H9 (cell line): ENCODE data around the gene CPM. TPM values are rescaled to one million over a fixed set of nuclear protein-coding genes. Genes with fewer than 3 reads are reported as not detected.
A peak's percentile ranks its signal among the peaks of the same experiment; 100 is the strongest.

Experiments
- DNase-seq: peaks from one replicate; pipeline ENCODE4 v3.0.0-alpha.2; 2017
- H2AFZ ChIP-seq: one replicate; pipeline ENCODE4 v1.6.1; 2013; ENCODE audit warnings: mild to moderate bottlenecking, low read length, control low read depth, moderate library complexity
- H2AK5ac ChIP-seq: 2 replicates; pipeline ENCODE4 v1.6.1; 2013; ENCODE audit warnings: low read length, control low read depth, mixed read lengths; ENCODE audit not compliant: insufficient read length
- H2BK120ac ChIP-seq: one replicate; pipeline ENCODE4 v1.6.1; 2013; ENCODE audit warnings: low read depth, mild to moderate bottlenecking, low read length, control low read depth, inconsistent platforms; ENCODE audit not compliant: poor library complexity, severe bottlenecking
- H2BK12ac ChIP-seq: 2 replicates; pipeline ENCODE4 v1.6.1; 2013; ENCODE audit warnings: low read length, control low read depth, mixed read lengths, low read depth; ENCODE audit not compliant: insufficient read length
- H2BK15ac ChIP-seq: 2 replicates; pipeline ENCODE4 v1.6.1; 2013; ENCODE audit warnings: low read depth, low read length, control low read depth
- H2BK20ac ChIP-seq: one replicate; pipeline ENCODE4 v1.6.1; 2013; ENCODE audit warnings: low read depth, mild to moderate bottlenecking, low read length, control low read depth, inconsistent platforms; ENCODE audit not compliant: poor library complexity, severe bottlenecking
- H2BK5ac ChIP-seq: 2 replicates; pipeline ENCODE4 v1.6.1; 2013; ENCODE audit warnings: low read length, control low read depth, mixed read lengths; ENCODE audit not compliant: insufficient read length
- H3K14ac ChIP-seq: 2 replicates; pipeline ENCODE4 v1.6.1; 2013; ENCODE audit warnings: low read length, control low read depth; ENCODE audit not compliant: insufficient read depth
- H3K18ac ChIP-seq: 2 replicates; pipeline ENCODE4 v1.6.1; 2013; ENCODE audit warnings: low read depth, mild to moderate bottlenecking, mixed read lengths, low read length, control low read depth; ENCODE audit not compliant: insufficient read length
- H3K23ac ChIP-seq: 2 replicates; pipeline ENCODE4 v1.6.1; 2013; ENCODE audit warnings: low read length, control low read depth, mixed read lengths, low read depth; ENCODE audit not compliant: insufficient read length
- H3K23me2 ChIP-seq: 2 replicates; pipeline ENCODE4 v1.6.1; 2013; ENCODE audit warnings: low read depth, mild to moderate bottlenecking, mixed read lengths, low read length, control low read depth; ENCODE audit not compliant: insufficient read length, poor library complexity, severe bottlenecking
- H3K27ac ChIP-seq: 2 replicates; pipeline ENCODE4 v1.5.1; 2013; ENCODE audit warnings: low read length, control low read depth, mixed read lengths, low read depth; ENCODE audit not compliant: insufficient read length
- H3K27me3 ChIP-seq: 2 replicates; pipeline ENCODE4 v1.6.1; 2013; ENCODE audit warnings: low read length, control low read depth, inconsistent platforms; ENCODE audit not compliant: insufficient read depth
- H3K4ac ChIP-seq: 2 replicates; pipeline ENCODE4 v1.6.1; 2013; ENCODE audit warnings: low read depth, mild to moderate bottlenecking, control low read depth, inconsistent platforms, low read length, moderate library complexity
- H3K4me1 ChIP-seq: 2 replicates; pipeline ENCODE4 v1.6.1; 2013; ENCODE audit warnings: low read length, control low read depth, inconsistent platforms; ENCODE audit not compliant: insufficient read depth
- H3K4me2 ChIP-seq: 2 replicates; pipeline ENCODE4 v1.6.1; 2013; ENCODE audit warnings: low read length, control low read depth, mixed read lengths; ENCODE audit not compliant: insufficient read length, insufficient read depth
- H3K56ac ChIP-seq: 2 replicates; pipeline ENCODE4 v1.6.1; 2013; ENCODE audit warnings: low read depth, mild to moderate bottlenecking, mixed read lengths, low read length, control low read depth; ENCODE audit not compliant: insufficient read length
- H3K79me1 ChIP-seq: 2 replicates; pipeline ENCODE4 v1.6.1; 2013; ENCODE audit warnings: low read depth, mild to moderate bottlenecking, moderate library complexity, low read length, control low read depth, inconsistent platforms; ENCODE audit not compliant: insufficient read depth, poor library complexity, severe bottlenecking
- H3K79me2 ChIP-seq: 2 replicates; pipeline ENCODE4 v1.6.1; 2013; ENCODE audit warnings: low read length, control low read depth, inconsistent platforms; ENCODE audit not compliant: insufficient read depth
- H3K9ac ChIP-seq: 2 replicates; pipeline ENCODE4 v1.6.1; 2013; ENCODE audit warnings: low read length, control low read depth, mixed read lengths; ENCODE audit not compliant: insufficient read length; ENCODE audit errors: extremely low read depth
- H3K9me3 ChIP-seq: one replicate; pipeline ENCODE4 v1.6.1; 2013; ENCODE audit warnings: low read depth, low read length, inconsistent platforms; ENCODE audit not compliant: control insufficient read depth
- H3T11ph ChIP-seq: one replicate; pipeline ENCODE4 v1.6.1; 2013; ENCODE audit warnings: mild to moderate bottlenecking, low read length, control low read depth, inconsistent platforms
- H4K20me1 ChIP-seq: one replicate; pipeline ENCODE4 v1.6.1; 2013; ENCODE audit not compliant: control insufficient read depth, insufficient read length, insufficient read depth
- H4K5ac ChIP-seq: 2 replicates; pipeline ENCODE4 v1.6.1; 2013; ENCODE audit warnings: low read depth, mild to moderate bottlenecking, mixed read lengths, low read length, control low read depth; ENCODE audit not compliant: insufficient read length
- H4K8ac ChIP-seq: replicated peaks from 2 replicates; pipeline ENCODE4 v1.6.1; 2013; ENCODE audit warnings: low read length, control low read depth, mixed read lengths, low read depth; ENCODE audit not compliant: insufficient read length
- H4K91ac ChIP-seq: 2 replicates; pipeline ENCODE4 v1.6.1; 2013; ENCODE audit warnings: low read depth, mild to moderate bottlenecking, moderate library complexity, mixed read lengths, low read length, control low read depth; ENCODE audit not compliant: insufficient read length
- H3K27ac Mint-ChIP-seq, 3 experiments: 2 replicates in 2 of 3; 3 replicates in 1 of 3; pipeline ENCODE4 v1.8.0; 2020 to 2021; ENCODE audit warnings: mixed read lengths in 3 of 3, mild to moderate bottlenecking in 1 of 3, moderate library complexity in 1 of 3
- H3K27me3 Mint-ChIP-seq: 2 replicates; pipeline ENCODE4 v1.8.0; 2021; ENCODE audit warnings: low read depth, mild to moderate bottlenecking, moderate library complexity, mixed read lengths
- H3K36me3 Mint-ChIP-seq, 3 experiments: 2 replicates in 2 of 3; 3 replicates in 1 of 3; pipeline ENCODE4 v1.8.0; 2020 to 2021; ENCODE audit warnings: low read depth in 3 of 3, mixed read lengths in 3 of 3; ENCODE audit not compliant: insufficient read depth in 1 of 3
- H3K4me1 Mint-ChIP-seq, 2 experiments: 2 replicates each; pipeline ENCODE4 v1.8.0; 2020; ENCODE audit warnings: mixed read lengths in 2 of 2
- H3K4me3 Mint-ChIP-seq, 2 experiments: 2 replicates in 1 of 2; 3 replicates in 1 of 2; pipeline ENCODE4 v1.8.0; 2020 to 2021; ENCODE audit warnings: mild to moderate bottlenecking in 2 of 2, mixed read lengths in 2 of 2, moderate library complexity in 1 of 2
- H3K9me3 Mint-ChIP-seq, 2 experiments: 2 replicates in 1 of 2; 3 replicates in 1 of 2; pipeline ENCODE4 v1.8.0; 2020; ENCODE audit warnings: mild to moderate bottlenecking in 2 of 2, mixed read lengths in 2 of 2, moderate library complexity in 1 of 2
- WGBS: extraction: QIAGEN DNeasy Blood & Tissue Kit; methylation state at CpG from one replicate; pipeline ENCODE4 v1.1.7; 2013; ENCODE audit warnings: missing lambda C conversion rate, low lambda C conversion rate, mixed read lengths; ENCODE audit not compliant: insufficient read length; ENCODE audit errors: extremely low coverage; 5-methylcytosine and 5-hydroxymethylcytosine counted together
- total RNA-seq: library from RNA; stranded (reverse); gene quantifications from 2 replicates; pipeline ENCODE4 v1.2.1, GENCODE V29; 2021
- TF ChIP-seq, protein P1 (sequence below): fragments of 200-600 bp; sonication (generic); conservative IDR thresholded peaks from 3 replicates; pipeline ENCODE4 v1.8.0; 2021; ENCODE audit warnings: antibody characterized with exemption, mild to moderate bottlenecking

The CPM gene
- total RNA-seq, 1 experiment from 2014 or later = 1.2 TPM

DNA sequence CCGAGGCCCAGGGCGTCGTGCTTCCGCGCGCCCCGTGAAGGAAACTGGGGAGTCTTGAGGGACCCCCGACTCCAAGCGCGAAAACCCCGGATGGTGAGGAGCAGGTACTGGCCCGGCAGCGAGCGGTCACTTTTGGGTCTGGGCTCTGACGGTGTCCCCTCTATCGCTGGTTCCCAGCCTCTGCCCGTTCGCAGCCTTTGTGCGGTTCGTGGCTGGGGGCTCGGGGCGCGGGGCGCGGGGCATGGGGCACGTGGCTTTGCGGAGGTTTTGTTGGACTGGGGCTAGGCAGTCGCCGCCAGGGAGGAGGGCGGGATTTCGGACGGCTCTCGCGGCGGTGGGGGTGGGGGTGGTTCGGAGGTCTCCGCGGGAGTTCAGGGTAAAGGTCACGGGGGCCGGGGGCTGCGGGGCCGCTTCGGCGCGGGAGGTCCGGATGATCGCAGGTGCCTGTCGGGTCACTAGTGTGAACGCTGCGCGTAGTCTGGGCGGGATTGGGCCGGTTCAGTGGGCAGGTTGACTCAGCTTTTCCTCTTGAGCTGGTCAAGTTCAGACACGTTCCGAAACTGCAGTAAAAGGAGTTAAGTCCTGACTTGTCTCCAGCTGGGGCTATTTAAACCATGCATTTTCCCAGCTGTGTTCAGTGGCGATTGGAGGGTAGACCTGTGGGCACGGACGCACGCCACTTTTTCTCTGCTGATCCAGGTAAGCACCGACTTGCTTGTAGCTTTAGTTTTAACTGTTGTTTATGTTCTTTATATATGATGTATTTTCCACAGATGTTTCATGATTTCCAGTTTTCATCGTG is 124.4 kb downstream of the CPM start:
- no CpG with 5 or more reads among the region's 61 CpGs for WGBS
- Histone ChIP-seq H3K9ac (peak overlapping the region; percentile 98), H4K20me1 (no peaks in the 10 kb centered on the region), H2BK12ac (peak overlapping the region; percentile 93), H2BK120ac (peak overlapping the region; percentile 71), H3K14ac (peak overlapping the region; percentile 100), H3K79me2 (peaks cover 5% of the 10 kb centered on the region; the same call in 1 of the 2 replicates), H3K4ac (peak overlapping the region; percentile 95; the same call in 1 of the 2 replicates), H3K9me3 (no peaks in the 10 kb centered on the region), H3K4me2 (peak overlapping the region; percentile 48), H3K56ac (no peak overlapping the region), H3K27me3 (no peaks in the 10 kb centered on the region), H3K27ac (peak overlapping the region; percentile 93), H2BK5ac (peak overlapping the region; percentile 80), H2BK20ac (no peak overlapping the region), H3T11ph (peak overlapping the region; percentile 47), H3K23me2 (peaks cover 9% of the 10 kb centered on the region), H3K79me1 (no peaks in the 10 kb centered on the region), H4K5ac (peak overlapping the region; percentile 99), H2AFZ (no peak overlapping the region), H4K91ac (peak overlapping the region; percentile 99), H4K8ac (no peak overlapping the region), H3K18ac (peak overlapping the region; percentile 99), H2AK5ac (peak overlapping the region; percentile 42), H3K4me1 (peaks cover 4% of the 10 kb centered on the region; the same call in 1 of the 2 replicates), H2BK15ac (peak overlapping the region; percentile 91; the same call in 1 of the 2 replicates), H3K23ac (no peak overlapping the region)
- DNase-seq = peak; percentile 90
- Mint-ChIP-seq H3K9me3 (peaks cover 0 to 2% of the 10 kb centered on the region in 2 experiments; a peak in 2 of 5 replicates), H3K27ac (peak overlapping the region; percentile 99), H3K27me3 (no peaks in the 10 kb centered on the region), H3K36me3 (peaks cover 21 to 46% (median 42%) of the 10 kb centered on the region in 3 experiments), H3K4me1 (peaks cover 33 to 38% of the 10 kb centered on the region in 2 experiments), H3K4me3 (peak overlapping the region; percentile 94 to 95)
- TF ChIP-seq, protein P1, sequence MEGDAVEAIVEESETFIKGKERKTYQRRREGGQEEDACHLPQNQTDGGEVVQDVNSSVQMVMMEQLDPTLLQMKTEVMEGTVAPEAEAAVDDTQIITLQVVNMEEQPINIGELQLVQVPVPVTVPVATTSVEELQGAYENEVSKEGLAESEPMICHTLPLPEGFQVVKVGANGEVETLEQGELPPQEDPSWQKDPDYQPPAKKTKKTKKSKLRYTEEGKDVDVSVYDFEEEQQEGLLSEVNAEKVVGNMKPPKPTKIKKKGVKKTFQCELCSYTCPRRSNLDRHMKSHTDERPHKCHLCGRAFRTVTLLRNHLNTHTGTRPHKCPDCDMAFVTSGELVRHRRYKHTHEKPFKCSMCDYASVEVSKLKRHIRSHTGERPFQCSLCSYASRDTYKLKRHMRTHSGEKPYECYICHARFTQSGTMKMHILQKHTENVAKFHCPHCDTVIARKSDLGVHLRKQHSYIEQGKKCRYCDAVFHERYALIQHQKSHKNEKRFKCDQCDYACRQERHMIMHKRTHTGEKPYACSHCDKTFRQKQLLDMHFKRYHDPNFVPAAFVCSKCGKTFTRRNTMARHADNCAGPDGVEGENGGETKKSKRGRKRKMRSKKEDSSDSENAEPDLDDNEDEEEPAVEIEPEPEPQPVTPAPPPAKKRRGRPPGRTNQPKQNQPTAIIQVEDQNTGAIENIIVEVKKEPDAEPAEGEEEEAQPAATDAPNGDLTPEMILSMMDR = no peak; the same call in 2 of the 3 replicates
